NCI-H2107 treated with DMSO at 0.1 percent for 48 hours (cell line): ENCODE measurements around the gene TCHH.
A peak's percentile ranks its signal among the peaks of the same experiment; 100 is the strongest.
"Not testable (repeated sequence)": the region's sequence is repeated elsewhere in the genome, so short reads cannot be mapped to it uniquely, and the experiment has no call there.

ENCODE experiments used
- DNase-seq: peaks from one replicate; lab custom pipeline; 2025; ENCODE audit not compliant: unreplicated experiment; lab: John Stamatoyannopoulos, UW

TCHH gene, protein sequence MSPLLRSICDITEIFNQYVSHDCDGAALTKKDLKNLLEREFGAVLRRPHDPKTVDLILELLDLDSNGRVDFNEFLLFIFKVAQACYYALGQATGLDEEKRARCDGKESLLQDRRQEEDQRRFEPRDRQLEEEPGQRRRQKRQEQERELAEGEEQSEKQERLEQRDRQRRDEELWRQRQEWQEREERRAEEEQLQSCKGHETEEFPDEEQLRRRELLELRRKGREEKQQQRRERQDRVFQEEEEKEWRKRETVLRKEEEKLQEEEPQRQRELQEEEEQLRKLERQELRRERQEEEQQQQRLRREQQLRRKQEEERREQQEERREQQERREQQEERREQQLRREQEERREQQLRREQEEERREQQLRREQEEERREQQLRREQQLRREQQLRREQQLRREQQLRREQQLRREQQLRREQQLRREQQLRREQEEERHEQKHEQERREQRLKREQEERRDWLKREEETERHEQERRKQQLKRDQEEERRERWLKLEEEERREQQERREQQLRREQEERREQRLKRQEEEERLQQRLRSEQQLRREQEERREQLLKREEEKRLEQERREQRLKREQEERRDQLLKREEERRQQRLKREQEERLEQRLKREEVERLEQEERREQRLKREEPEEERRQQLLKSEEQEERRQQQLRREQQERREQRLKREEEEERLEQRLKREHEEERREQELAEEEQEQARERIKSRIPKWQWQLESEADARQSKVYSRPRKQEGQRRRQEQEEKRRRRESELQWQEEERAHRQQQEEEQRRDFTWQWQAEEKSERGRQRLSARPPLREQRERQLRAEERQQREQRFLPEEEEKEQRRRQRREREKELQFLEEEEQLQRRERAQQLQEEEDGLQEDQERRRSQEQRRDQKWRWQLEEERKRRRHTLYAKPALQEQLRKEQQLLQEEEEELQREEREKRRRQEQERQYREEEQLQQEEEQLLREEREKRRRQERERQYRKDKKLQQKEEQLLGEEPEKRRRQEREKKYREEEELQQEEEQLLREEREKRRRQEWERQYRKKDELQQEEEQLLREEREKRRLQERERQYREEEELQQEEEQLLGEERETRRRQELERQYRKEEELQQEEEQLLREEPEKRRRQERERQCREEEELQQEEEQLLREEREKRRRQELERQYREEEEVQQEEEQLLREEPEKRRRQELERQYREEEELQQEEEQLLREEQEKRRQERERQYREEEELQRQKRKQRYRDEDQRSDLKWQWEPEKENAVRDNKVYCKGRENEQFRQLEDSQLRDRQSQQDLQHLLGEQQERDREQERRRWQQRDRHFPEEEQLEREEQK (N-terminal part only)

DNA sequence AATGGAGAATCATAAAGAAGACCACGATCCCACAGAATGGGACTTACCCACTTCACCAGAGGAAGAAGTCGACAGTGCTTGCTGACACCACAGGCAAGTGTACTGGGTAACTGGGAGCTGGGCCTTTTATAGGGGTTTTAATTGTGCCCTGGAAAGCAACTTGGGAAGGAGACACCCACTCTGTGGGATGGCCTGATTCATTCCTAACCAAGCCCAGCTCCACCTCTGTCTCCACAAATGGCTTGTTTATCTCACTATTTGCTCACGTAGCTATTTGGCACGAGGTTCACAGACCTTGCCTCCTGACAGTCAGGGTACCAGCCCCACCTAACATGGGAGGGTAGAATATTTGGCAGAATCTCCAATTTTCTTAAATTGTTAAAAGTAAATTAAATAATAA lies at the start of gene TCHH:
Gene TCHH (minus strand): TSS at position 101 of the 400 bp plus-strand sequence. CDS start 1,364 bp downstream, outside the sequence.
- DNase-seq, result no peak

DNA sequence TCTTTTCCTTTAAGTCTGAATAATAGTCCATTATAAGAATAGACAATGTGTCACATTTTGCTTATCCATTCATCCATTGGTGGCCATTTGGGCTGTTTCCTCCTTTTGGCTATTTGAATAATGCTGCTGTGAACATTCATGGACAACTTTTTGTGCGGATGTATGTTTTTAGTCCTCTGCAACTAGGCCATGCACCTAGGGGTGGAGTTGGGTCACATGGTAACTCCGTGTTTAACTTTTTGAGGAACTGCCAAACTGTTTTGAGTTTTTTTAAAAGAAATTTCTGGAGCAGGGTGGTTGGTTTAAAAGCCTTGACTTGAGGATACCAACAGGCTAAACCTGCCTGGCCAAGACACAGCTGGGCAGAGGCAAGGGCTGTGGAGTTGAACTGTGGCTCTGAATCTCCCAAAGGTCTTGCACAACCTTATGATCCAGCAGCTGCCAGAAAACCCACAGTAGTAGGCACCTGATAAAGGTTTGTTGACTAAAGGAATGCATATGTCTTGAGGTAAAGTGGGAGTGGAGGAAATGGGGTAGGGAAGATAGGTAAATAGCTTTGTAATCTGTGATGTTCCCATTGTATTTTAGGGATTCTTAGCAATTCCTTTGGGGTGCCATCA lies 49.4 kb upstream of the TCHH start:
- DNase-seq, result no peak

GRCh38 chr1:152162792-152163463 lies 47.7 kb upstream of the TCHH start:
- no peak for DNase-seq

- DNase-seq, result no peak
Observed at GRCh38 chr1:152160576-152160975, 45.3 kb upstream of the TCHH start.

GRCh38 chr1:152159144-152159543 lies 43.9 kb upstream of the TCHH start, which contains the start of gene RPTN:
TSS of gene RPTN (minus strand) at chr1:152159228. CDS start at chr1:152157889, 1,339 bp downstream.
- DNase-seq, result no peak

DNA sequence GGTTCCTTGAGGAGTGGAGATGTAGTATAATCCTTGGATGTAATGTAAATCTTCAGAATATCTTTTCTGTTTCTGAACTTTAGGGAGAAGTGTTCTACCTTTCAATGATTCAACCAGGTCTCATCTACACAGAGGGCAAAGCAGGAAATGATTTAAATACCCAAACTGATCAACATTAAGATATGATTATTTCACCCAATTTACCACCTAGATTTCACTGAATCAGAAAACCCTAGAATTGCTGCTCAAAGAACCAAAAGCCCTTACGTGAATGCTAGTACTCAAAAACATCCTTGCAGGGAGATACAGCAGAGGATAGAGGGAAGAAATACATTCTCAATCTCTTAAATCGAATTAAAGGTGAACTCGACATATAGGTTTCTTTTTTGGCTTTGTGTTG lies 38.8 kb upstream of the TCHH start:
- DNase-seq, result no peak

DNA sequence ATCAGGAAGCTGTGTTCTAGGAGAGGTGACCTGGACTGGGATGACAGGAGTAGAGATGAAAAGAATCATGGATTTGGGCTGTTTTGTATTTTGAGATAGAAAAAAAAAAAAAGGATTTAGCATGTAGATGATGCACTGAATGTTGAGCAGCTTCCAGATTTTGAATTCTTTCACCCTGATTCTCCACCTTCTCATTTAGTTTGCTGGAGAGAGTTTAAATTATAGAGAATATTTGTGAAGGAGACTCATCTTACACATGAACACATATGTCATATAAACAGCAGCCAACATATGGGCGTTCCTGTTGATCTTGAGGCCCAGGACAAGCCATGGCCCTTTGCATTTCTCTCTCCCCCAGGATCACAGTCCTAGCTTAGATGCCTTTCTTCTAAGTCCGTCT lies 36.4 kb upstream of the TCHH start:
- no peak for DNase-seq

DNA sequence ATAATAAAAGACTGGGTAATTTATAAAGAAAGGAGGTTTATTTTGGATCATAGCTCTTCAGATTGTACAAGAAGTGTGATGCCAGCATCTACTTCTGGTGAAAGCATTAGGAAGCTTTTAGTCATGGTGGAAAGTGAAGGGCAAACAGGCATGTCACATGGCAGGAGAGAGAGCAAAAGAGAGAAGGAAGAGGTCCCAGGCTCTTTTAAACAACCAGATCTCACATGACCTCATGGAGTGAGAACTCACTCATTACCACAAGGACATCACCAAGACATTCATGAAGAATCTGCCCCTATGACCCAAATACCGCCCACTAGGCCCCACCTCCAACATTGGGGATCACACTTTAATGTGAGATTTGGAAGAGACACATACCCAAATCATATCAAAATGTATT lies 33.7 kb upstream of the TCHH start:
- DNase-seq, result no peak

DNA sequence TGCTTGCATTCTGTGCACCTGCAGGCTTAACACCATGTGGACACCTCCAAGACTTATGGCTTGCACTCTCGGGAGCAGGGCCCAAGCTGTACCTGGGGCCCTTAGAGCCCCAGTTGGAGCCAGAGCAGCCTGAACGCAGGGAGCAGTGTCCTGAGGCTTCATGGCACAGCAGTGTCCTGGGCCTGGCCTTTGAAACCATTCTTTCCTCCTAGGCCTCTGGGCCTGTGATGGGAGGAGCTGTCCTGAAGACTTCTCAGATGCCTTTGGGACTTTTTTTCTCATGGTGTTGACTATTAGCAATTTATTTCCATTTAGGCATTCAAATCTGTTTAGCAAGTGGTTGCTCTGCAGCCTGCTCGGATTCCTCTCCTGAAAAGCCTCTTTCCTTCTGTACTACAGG lies 32.8 kb upstream of the TCHH start:
- no peak for DNase-seq

GRCh38 chr1:152145769-152146168 lies 30.5 kb upstream of the TCHH start:
- no peak for DNase-seq

GRCh38 chr1:152144674-152145183 lies 29.5 kb upstream of the TCHH start:
- not testable (repeated sequence) for DNase-seq

DNA sequence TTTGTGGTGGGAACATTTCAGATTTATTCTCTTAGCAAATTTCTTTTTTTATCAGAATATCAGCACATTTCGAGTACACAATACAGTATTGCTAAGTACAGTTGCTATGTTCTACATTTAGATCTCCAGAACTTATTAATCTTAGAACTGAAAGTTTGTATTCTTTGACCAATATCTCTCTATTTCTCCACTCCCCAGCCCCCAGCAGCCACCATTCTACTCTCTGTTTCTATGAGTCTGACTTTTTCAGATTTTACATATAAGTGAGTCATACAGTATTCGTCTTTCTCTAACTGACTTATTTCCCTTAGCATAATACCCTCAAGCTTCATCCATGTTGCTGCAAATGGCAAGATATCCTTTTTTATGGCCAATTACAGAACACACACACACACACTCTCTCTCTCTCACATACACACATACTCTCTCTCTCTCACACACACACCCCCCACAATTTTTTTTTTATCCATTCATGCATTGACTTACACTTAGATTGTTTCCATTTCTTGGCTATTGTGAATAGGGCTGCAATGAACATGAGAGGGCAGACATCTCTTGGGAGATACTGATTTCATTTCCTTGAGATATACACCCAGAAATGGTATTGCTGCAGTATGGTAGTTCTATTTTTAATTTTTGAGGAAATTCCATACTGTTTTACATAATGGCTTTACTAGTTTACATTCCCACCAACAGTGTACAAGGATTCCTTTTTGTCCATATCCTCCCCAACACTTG lies 28.1 kb upstream of the TCHH start:
- no peak for DNase-seq

GRCh38 chr1:152141971-152142584 lies 26.8 kb upstream of the TCHH start:
- DNase-seq, result peak; percentile 3

- no peak for DNase-seq
Observed at GRCh38 chr1:152137215-152137614, 22.0 kb upstream of the TCHH start.

- DNase-seq, result no peak
Observed at GRCh38 chr1:152130186-152130585, 14.9 kb upstream of the TCHH start.

DNA sequence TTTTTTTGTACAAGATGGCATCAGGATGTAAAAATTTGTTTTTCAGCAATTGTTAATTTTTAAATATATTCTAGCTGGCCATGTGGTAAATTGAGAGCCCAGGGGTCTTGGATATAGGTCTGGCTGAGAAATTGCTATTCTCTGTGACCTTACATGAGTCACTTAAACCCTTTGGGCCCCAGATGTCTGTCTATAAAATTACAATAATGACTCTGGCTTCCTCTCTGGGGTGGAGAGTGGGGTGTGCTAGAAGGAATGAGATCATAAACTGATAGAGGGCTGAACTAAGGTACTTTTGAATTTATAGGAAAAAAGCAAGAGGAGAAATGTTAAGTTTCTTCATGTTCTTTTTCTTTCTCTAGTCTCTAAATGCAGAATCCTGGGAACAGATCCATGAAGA lies 12.4 kb upstream of the TCHH start:
- DNase-seq, result no peak

DNA sequence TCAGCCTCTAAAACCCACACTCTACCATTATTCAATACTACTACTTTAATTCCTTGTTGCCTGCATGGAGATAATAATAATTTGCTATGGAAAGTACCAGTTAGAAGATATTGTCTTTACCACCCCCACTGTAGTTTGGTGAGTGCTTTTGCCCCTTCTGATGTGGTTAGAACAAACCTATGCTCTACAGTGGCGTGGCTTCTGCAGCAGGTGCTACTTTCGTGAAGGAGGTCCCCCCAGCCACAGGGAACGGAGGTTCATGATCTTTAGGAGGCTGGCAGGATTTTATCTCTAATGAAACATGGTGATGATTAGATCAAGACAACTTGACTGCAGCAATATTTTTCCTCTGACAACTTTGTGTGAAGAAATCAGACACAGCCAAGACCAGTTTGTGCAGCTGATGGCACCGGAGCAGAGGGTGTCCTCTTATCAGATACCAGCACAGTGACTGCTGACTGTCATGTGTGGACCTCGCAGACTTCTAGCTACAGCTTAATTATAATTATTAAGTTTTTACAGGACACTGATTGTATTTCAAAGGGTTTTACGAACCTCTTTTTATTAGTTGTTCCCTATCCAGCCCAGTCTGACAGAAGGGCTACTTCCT lies 10.7 kb upstream of the TCHH start:
- no peak for DNase-seq

DNA sequence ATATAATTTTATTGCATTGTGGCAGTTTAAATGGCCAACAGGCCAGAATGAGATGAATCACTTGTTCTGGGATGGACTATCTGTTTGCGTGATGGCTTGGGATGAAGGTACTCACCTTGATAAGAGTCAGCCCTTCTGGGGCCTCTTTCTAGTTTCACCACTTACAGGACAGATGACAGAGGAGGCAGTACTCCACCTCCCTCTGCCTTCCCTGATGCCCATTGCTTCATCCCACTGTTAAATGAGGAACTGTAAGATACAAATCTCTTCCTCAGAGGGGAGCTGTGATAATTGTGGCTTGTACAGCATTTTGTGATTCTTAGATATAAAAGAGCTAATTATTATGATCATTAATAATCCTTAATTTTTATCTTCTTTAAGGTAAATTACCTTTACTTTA lies 3.7 kb upstream of the TCHH start:
- DNase-seq, result no peak
